OCI-LY1 (cell line): ENCODE results near the gene SOCS4.

ENCODE experiments used
- H2AFZ ChIP-seq: fragments of 200-600 bp; sonication (generic), shearing (Covaris generic); 2 replicates; pipeline ENCODE4 v1.6.0; 2014; ENCODE audit warnings: antibody characterized with exemption, mild to moderate bottlenecking, low read length
- H3F3A ChIP-seq: fragments of 200-600 bp; sonication (generic), shearing (Covaris generic); 2 replicates; pipeline ENCODE4 v1.6.0; 2014; ENCODE audit warnings: mild to moderate bottlenecking, antibody characterized with exemption, low read length, moderate library complexity; ENCODE audit not compliant: insufficient read depth
- H3K27ac ChIP-seq: fragments of 200-600 bp; sonication (generic); 2 replicates; pipeline ENCODE4 v1.5.1; 2014; ENCODE audit warnings: low read length, mixed run types, mild to moderate bottlenecking, low read depth; ENCODE audit not compliant: poor library complexity, severe bottlenecking
- H3K27me3 ChIP-seq: fragments of 200-600 bp; sonication (generic); 2 replicates; pipeline ENCODE4 v1.6.0; 2014; ENCODE audit warnings: antibody characterized with exemption, mild to moderate bottlenecking, low read length, moderate library complexity; ENCODE audit not compliant: insufficient read depth
- H3K36me3 ChIP-seq: fragments of 200-600 bp; sonication (generic); 2 replicates; pipeline ENCODE4 v1.6.1; 2014; ENCODE audit warnings: mild to moderate bottlenecking, antibody characterized with exemption, low read length, moderate library complexity, mixed read lengths; ENCODE audit not compliant: insufficient read depth
- H3K4me1 ChIP-seq: fragments of 200-600 bp; sonication (generic); 2 replicates; pipeline ENCODE4 v1.5.1; 2014; ENCODE audit warnings: mild to moderate bottlenecking, low read length, moderate library complexity; ENCODE audit not compliant: insufficient read depth, severe bottlenecking
- H3K4me2 ChIP-seq: fragments of 200-600 bp; sonication (generic), shearing (Covaris generic); 2 replicates; pipeline ENCODE4 v1.6.1; 2014; ENCODE audit warnings: low read length
- H3K4me3 ChIP-seq: fragments of 200-600 bp; sonication (generic); 2 replicates; pipeline ENCODE4 v1.5.1; 2014; ENCODE audit warnings: low read length, low read depth, mild to moderate bottlenecking, mixed read lengths; ENCODE audit not compliant: poor library complexity, severe bottlenecking
- H3K79me2 ChIP-seq: fragments of 200-600 bp; shearing (Covaris generic); 2 replicates; pipeline ENCODE4 v1.6.1; 2016; ENCODE audit warnings: mixed run types, low read length, mixed read lengths; ENCODE audit not compliant: insufficient read depth
- H3K9ac ChIP-seq: fragments of 200-600 bp; sonication (generic), shearing (Covaris generic); 2 replicates; pipeline ENCODE4 v1.6.1; 2014; ENCODE audit warnings: mild to moderate bottlenecking, low read length, mixed read lengths
- H3K9me2 ChIP-seq: fragments of 200-600 bp; sonication (generic), shearing (Covaris generic); 2 replicates; pipeline ENCODE4 v1.6.1; 2014; ENCODE audit warnings: low read depth, mild to moderate bottlenecking, low read length, mixed read lengths
- H3K9me3 ChIP-seq: fragments of 200-600 bp; shearing (Covaris generic); 2 replicates; pipeline ENCODE4 v1.6.1; 2014; ENCODE audit warnings: low read length, mixed read lengths
- H4K20me1 ChIP-seq: fragments of 200-600 bp; sonication (generic), shearing (Covaris generic); 2 replicates; pipeline ENCODE4 v1.6.0; 2016; ENCODE audit warnings: mild to moderate bottlenecking, low read length; ENCODE audit not compliant: insufficient read depth
- EZH2 ChIP-seq: fragments of 200-600 bp; sonication (generic), shearing (Covaris generic); IDR thresholded peaks from 2 replicates; pipeline ENCODE4 v1.8.0; 2017; ENCODE audit warnings: borderline replicate concordance, mixed run types, mild to moderate bottlenecking, antibody characterized with exemption, low read length, moderate library complexity, mixed read lengths
- TF ChIP-seq, protein P1 (sequence below): fragments of 200-600 bp; sonication (generic), shearing (Covaris generic); IDR thresholded peaks from 2 replicates; pipeline ENCODE4 v1.5.1; 2017; ENCODE audit warnings: mild to moderate bottlenecking, antibody characterized with exemption, low read length, moderate library complexity, mixed read lengths

SOCS4 gene

GRCh38 chr14:55054098-55054497, 27.1 kb downstream of the SOCS4 start:
- Histone ChIP-seq H3K4me2 (no peak overlapping the region), H3K36me3 (peaks cover 53% of the 10 kb centered on the region), H3K9ac (no peak overlapping the region), H3K79me2 (peaks cover 68% of the 10 kb centered on the region), H3K27ac (no peak overlapping the region), H3K27me3 (no peaks in the 10 kb centered on the region), H3K9me2 (no peaks in the 10 kb centered on the region), H3K4me3 (no peak overlapping the region), H3K4me1 (peaks cover 22% of the 10 kb centered on the region), H3F3A (no peaks in the 10 kb centered on the region), H3K9me3 (no peaks in the 10 kb centered on the region), H2AFZ (no peak overlapping the region), H4K20me1 (no peaks in the 10 kb centered on the region)
- TF ChIP-seq, protein P1, sequence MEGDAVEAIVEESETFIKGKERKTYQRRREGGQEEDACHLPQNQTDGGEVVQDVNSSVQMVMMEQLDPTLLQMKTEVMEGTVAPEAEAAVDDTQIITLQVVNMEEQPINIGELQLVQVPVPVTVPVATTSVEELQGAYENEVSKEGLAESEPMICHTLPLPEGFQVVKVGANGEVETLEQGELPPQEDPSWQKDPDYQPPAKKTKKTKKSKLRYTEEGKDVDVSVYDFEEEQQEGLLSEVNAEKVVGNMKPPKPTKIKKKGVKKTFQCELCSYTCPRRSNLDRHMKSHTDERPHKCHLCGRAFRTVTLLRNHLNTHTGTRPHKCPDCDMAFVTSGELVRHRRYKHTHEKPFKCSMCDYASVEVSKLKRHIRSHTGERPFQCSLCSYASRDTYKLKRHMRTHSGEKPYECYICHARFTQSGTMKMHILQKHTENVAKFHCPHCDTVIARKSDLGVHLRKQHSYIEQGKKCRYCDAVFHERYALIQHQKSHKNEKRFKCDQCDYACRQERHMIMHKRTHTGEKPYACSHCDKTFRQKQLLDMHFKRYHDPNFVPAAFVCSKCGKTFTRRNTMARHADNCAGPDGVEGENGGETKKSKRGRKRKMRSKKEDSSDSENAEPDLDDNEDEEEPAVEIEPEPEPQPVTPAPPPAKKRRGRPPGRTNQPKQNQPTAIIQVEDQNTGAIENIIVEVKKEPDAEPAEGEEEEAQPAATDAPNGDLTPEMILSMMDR: no peak
- TF ChIP-seq EZH2: no peak

DNA sequence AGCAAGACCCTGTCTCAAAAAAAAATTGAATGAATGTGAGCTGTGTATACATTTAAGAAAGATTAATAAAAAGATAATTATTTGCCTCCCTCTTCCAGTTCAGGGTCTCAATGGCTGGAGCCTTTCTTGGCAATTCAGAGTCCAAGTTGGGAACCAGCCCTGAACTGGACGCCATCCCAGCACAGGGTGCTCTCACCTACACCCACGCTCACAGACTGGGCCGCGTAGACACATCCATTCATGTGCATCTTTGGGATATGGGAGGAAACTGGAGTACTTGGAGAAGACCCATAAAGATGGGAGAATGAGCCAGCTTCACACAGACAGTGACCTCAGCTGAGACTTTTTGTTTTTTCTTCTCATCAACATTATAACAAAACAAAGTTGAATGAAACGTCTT, 30.9 kb downstream of the SOCS4 start:
- Histone ChIP-seq H3K4me3 (no peak overlapping the region), H2AFZ (no peak overlapping the region), H3K36me3 (peaks cover 78% of the 10 kb centered on the region), H3K9me3 (no peaks in the 10 kb centered on the region), H3K9ac (no peak overlapping the region), H3K27ac (no peak overlapping the region), H3K79me2 (peaks cover 77% of the 10 kb centered on the region), H3F3A (no peaks in the 10 kb centered on the region), H3K27me3 (no peaks in the 10 kb centered on the region), H3K9me2 (no peaks in the 10 kb centered on the region), H3K4me1 (peaks cover 9% of the 10 kb centered on the region), H3K4me2 (no peak overlapping the region), H4K20me1 (no peaks in the 10 kb centered on the region)
- TF ChIP-seq EZH2: no peak
- TF ChIP-seq, protein P1: no peak

GRCh38 chr14:55059333-55059732, 32.3 kb downstream of the SOCS4 start:
- Histone ChIP-seq H3K9me2 (no peaks in the 10 kb centered on the region), H3K9ac (no peak overlapping the region), H3K79me2 (peaks cover 62% of the 10 kb centered on the region), H3K4me2 (no peak overlapping the region), H3K36me3 (peaks cover 79% of the 10 kb centered on the region), H3K27ac (no peak overlapping the region), H3K4me1 (no peaks in the 10 kb centered on the region), H3K27me3 (no peaks in the 10 kb centered on the region), H3K9me3 (no peaks in the 10 kb centered on the region), H3F3A (no peaks in the 10 kb centered on the region; the same call in 1 of the 2 replicates), H4K20me1 (no peaks in the 10 kb centered on the region), H3K4me3 (no peak overlapping the region), H2AFZ (no peak overlapping the region)
- TF ChIP-seq, protein P1: no peak
- no peak for TF ChIP-seq EZH2
